WTC11 (cell line): ENCODE measurements around the gene CNTNAP2. TPM values are rescaled to one million over a fixed set of nuclear protein-coding genes. Genes with fewer than 3 reads are reported as not detected.

Source experiments
- ATAC-seq: fragments of 200-7000 bp; cut with Tn5 transposase; 2 replicates; pipeline ENCODE4 v1.10.0; 2021; ENCODE audit warnings: mild to moderate bottlenecking, moderate library complexity
- CTCF ChIA-PET: fragments of 300-600 bp; sonication (Branson Sonifier 250); formaldehyde crosslinking; loops from one replicate; lab custom pipeline; 2021; ENCODE audit warnings: antibody characterized with exemption; lab: Charles Lee
- POLR2A ChIA-PET: fragments of 350-600 bp; sonication (Branson Sonifier 250); formaldehyde crosslinking; loops from one replicate; lab custom pipeline; 2021; ENCODE audit warnings: antibody characterized with exemption; lab: Charles Lee
- DNase-seq: peaks from one replicate; pipeline ENCODE4 v3.0.0; 2021; ENCODE audit warnings: low spot score
- H3K27ac Mint-ChIP-seq: 2 replicates; pipeline ENCODE4 v1.8.0; 2021; ENCODE audit warnings: mixed read lengths
- H3K27me3 Mint-ChIP-seq: 2 replicates; pipeline ENCODE4 v1.8.0; 2021; ENCODE audit warnings: low read depth, mild to moderate bottlenecking, moderate library complexity, mixed read lengths
- H3K36me3 Mint-ChIP-seq: 2 replicates; pipeline ENCODE4 v1.8.0; 2021; ENCODE audit warnings: mixed read lengths
- H3K4me1 Mint-ChIP-seq: 2 replicates; pipeline ENCODE4 v1.8.0; 2022; ENCODE audit warnings: mixed read lengths
- H3K4me3 Mint-ChIP-seq: 2 replicates; pipeline ENCODE4 v1.8.0; 2021; ENCODE audit warnings: mild to moderate bottlenecking, moderate library complexity, mixed read lengths
- H3K9me3 Mint-ChIP-seq: 2 replicates; pipeline ENCODE4 v1.8.0; 2021; ENCODE audit warnings: mixed read lengths
- ARID4B ChIP-seq: sonication (generic); formaldehyde crosslinking; IDR thresholded peaks from 2 replicates; pipeline ENCODE4 v1.8.0; 2023; ENCODE audit warnings: missing genetic modification reagents, mild to moderate bottlenecking, borderline replicate concordance
- ATF6 ChIP-seq: sonication (generic); formaldehyde crosslinking; IDR thresholded peaks from 2 replicates; pipeline ENCODE4 v1.8.1; 2023; ENCODE audit warnings: mild to moderate bottlenecking, missing genetic modification reagents
- GABPB1 ChIP-seq: sonication (generic); formaldehyde crosslinking; IDR thresholded peaks from 2 replicates; pipeline ENCODE4 v1.8.1; 2023; ENCODE audit warnings: mild to moderate bottlenecking, missing genetic modification reagents
- GRHL2 ChIP-seq: fragments of 250-450 bp; sonication (Bioruptor Pico); IDR thresholded peaks from 2 replicates; pipeline ENCODE4 v1.8.0; 2022; ENCODE audit warnings: mild to moderate bottlenecking, moderate library complexity; ENCODE audit not compliant: insufficient replicate concordance, severe bottlenecking
- JAZF1 ChIP-seq: fragments of 250-450 bp; sonication (Bioruptor Pico); IDR thresholded peaks from 2 replicates; pipeline ENCODE4 v1.9.0; 2021; ENCODE audit warnings: moderate library complexity, mild to moderate bottlenecking, inconsistent platforms
- JUN ChIP-seq: sonication (generic); formaldehyde crosslinking; IDR thresholded peaks from 2 replicates; pipeline ENCODE4 v1.8.0; 2023; ENCODE audit warnings: mild to moderate bottlenecking, missing genetic modification reagents
- PRDM15 ChIP-seq: sonication (generic); formaldehyde crosslinking; IDR thresholded peaks from 2 replicates; pipeline ENCODE4 v1.8.0; 2022; ENCODE audit warnings: missing genetic modification reagents
- ZNF396 ChIP-seq: fragments of 250-450 bp; sonication (Bioruptor Pico); IDR thresholded peaks from 2 replicates; pipeline ENCODE4 v1.8.0; 2021; ENCODE audit warnings: mild to moderate bottlenecking, moderate library complexity, borderline replicate concordance
- ZNF423 ChIP-seq: fragments of 250-450 bp; sonication (Bioruptor Pico); IDR thresholded peaks from 2 replicates; pipeline ENCODE4 v2.1.2; 2022; ENCODE audit warnings: mild to moderate bottlenecking, moderate library complexity
- ZNF532 ChIP-seq: fragments of 250-450 bp; sonication (Bioruptor Pico); IDR thresholded peaks from 2 replicates; pipeline ENCODE4 v1.9.0; 2021; ENCODE audit warnings: mild to moderate bottlenecking, borderline replicate concordance
- total RNA-seq: library from RNA; stranded (reverse); gene quantifications from 3 replicates; pipeline ENCODE4 v1.2.3, GENCODE V29; 2021
- TF ChIP-seq, protein P1 (sequence below): sonication (generic); formaldehyde crosslinking; IDR thresholded peaks from 2 replicates; pipeline ENCODE4 v1.8.1; 2023; ENCODE audit warnings: mild to moderate bottlenecking, moderate library complexity, missing genetic modification reagents
- TF ChIP-seq, protein P2 (sequence below): sonication (generic); formaldehyde crosslinking; IDR thresholded peaks from 2 replicates; pipeline ENCODE4 v1.8.0; 2022; ENCODE audit warnings: mild to moderate bottlenecking, missing genetic modification reagents
- TF ChIP-seq, protein P3 (sequence below): sonication (generic); formaldehyde crosslinking; IDR thresholded peaks from 2 replicates; pipeline ENCODE4 v1.8.1; 2022; ENCODE audit warnings: mild to moderate bottlenecking, moderate library complexity, missing genetic modification reagents

CNTNAP2 gene
- total RNA-seq, 1 experiment from 2014 or later = 63.8 TPM

DNA sequence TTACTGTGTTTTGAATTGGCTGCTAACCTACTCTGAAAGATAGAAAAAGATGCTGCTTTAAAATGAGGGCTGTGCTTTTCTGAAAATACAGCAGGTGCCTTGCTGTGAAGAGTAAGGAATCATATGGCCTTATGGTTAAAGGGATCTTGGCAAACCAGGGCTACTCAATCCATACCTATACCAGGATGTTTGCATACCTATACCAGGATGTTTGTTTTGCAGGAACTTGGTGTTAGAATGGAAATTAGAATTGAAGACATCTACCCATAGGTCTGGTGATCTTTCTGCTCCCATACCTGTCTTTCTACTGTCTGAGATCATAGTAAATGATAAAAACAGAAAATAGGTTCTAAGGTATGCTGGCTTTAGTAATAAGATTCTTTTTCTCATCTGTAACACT lies 2273.8 kb downstream of the CNTNAP2 start (continued):
- TF ChIP-seq, protein P1, sequence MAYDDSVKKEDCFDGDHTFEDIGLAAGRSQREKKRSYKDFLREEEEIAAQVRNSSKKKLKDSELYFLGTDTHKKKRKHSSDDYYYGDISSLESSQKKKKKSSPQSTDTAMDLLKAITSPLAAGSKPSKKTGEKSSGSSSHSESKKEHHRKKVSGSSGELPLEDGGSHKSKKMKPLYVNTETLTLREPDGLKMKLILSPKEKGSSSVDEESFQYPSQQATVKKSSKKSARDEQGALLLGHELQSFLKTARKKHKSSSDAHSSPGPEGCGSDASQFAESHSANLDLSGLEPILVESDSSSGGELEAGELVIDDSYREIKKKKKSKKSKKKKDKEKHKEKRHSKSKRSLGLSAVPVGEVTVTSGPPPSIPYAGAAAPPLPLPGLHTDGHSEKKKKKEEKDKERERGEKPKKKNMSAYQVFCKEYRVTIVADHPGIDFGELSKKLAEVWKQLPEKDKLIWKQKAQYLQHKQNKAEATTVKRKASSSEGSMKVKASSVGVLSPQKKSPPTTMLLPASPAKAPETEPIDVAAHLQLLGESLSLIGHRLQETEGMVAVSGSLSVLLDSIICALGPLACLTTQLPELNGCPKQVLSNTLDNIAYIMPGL (CRISPR knock-in tag) = no peak
- TF ChIP-seq ZNF532 (CRISPR knock-in tag) (no peak), ZNF396 (no peak), PRDM15 (no peak), JAZF1 (CRISPR knock-in tag) (no peak), ATF6 (CRISPR knock-in tag) (no peak), GRHL2 (CRISPR knock-in tag) (no peak)
- TF ChIP-seq, protein P2, sequence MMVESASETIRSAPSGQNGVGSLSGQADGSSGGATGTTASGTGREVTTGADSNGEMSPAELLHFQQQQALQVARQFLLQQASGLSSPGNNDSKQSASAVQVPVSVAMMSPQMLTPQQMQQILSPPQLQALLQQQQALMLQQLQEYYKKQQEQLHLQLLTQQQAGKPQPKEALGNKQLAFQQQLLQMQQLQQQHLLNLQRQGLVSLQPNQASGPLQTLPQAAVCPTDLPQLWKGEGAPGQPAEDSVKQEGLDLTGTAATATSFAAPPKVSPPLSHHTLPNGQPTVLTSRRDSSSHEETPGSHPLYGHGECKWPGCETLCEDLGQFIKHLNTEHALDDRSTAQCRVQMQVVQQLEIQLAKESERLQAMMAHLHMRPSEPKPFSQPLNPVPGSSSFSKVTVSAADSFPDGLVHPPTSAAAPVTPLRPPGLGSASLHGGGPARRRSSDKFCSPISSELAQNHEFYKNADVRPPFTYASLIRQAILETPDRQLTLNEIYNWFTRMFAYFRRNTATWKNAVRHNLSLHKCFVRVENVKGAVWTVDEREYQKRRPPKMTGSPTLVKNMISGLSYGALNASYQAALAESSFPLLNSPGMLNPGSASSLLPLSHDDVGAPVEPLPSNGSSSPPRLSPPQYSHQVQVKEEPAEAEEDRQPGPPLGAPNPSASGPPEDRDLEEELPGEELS = no peak
- TF ChIP-seq, all 79 proteins: peak for 0

- peaks cover 31% of the 10 kb centered on the region for H3K36me3 Mint-ChIP-seq
- no peak overlapping the region for H3K27ac Mint-ChIP-seq
- ATAC-seq (no peak), DNase-seq (no peak)
- ChIA-PET CTCF (no interaction called here), POLR2A (no interaction called here)
- H3K4me1 Mint-ChIP-seq = peaks cover 60% of the 10 kb centered on the region
- H3K27me3 Mint-ChIP-seq = 0 out of 2 replicates have a peak, but pooled peaks cover 4% of the 10 kb centered on the region
- peaks cover 21% of the 10 kb centered on the region for H3K9me3 Mint-ChIP-seq
- no peak overlapping the region for H3K4me3 Mint-ChIP-seq
- no peak for TF ChIP-seq ZNF423 (CRISPR knock-in tag)
- TF ChIP-seq, protein P1 (CRISPR knock-in tag) = no peak
- TF ChIP-seq JUN (CRISPR knock-in tag) = no peak
- no peak for TF ChIP-seq ARID4B
- no peak for TF ChIP-seq GABPB1 (CRISPR knock-in tag)
- TF ChIP-seq, protein P3, sequence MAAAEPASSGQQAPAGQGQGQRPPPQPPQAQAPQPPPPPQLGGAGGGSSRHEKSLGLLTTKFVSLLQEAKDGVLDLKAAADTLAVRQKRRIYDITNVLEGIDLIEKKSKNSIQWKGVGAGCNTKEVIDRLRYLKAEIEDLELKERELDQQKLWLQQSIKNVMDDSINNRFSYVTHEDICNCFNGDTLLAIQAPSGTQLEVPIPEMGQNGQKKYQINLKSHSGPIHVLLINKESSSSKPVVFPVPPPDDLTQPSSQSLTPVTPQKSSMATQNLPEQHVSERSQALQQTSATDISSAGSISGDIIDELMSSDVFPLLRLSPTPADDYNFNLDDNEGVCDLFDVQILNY (CRISPR knock-in tag) = no peak
Observed at GRCh38 chr7:148391591-148391990, 2275.0 kb downstream of the CNTNAP2 start.
